RWPE2 (cell line): ENCODE results near the gene SGMS2.

ENCODE experiments used
- ATAC-seq: fragments of 200-7000 bp; cut with Tn5 transposase; 3 replicates; pipeline ENCODE4 v1.9.1; 2021; ENCODE audit warnings: low read depth
- DNase-seq: peaks from one replicate; pipeline ENCODE4 v3.0.0-alpha.2; 2020; ENCODE audit warnings: low spot score
- H3K27ac ChIP-seq: fragments of 450-650 bp; 2 replicates; pipeline ENCODE4 v1.5.1; 2017; ENCODE audit warnings: mild to moderate bottlenecking; ENCODE audit not compliant: poor library complexity, severe bottlenecking
- H3K27me3 ChIP-seq: fragments of 250-450 bp; sonication (Bioruptor Pico); 2 replicates; pipeline ENCODE4 v1.5.1; 2021; ENCODE audit warnings: mild to moderate bottlenecking, moderate library complexity; ENCODE audit not compliant: insufficient read depth, poor library complexity, severe bottlenecking
- H3K36me3 ChIP-seq: fragments of 250-450 bp; sonication (Bioruptor Pico); 2 replicates; pipeline ENCODE4 v1.5.1; 2020; ENCODE audit warnings: low read depth, mild to moderate bottlenecking, moderate library complexity
- H3K4me1 ChIP-seq: fragments of 250-450 bp; sonication (Bioruptor Pico); 2 replicates; pipeline ENCODE4 v1.5.1; 2021; ENCODE audit warnings: mild to moderate bottlenecking, moderate library complexity; ENCODE audit not compliant: insufficient read depth, poor library complexity, severe bottlenecking
- H3K4me3 ChIP-seq: fragments of 250-450 bp; sonication (Bioruptor Pico); 2 replicates; pipeline ENCODE4 v1.5.1; 2021; ENCODE audit warnings: mild to moderate bottlenecking, moderate library complexity; ENCODE audit not compliant: severe bottlenecking
- H3K9me3 ChIP-seq: fragments of 250-450 bp; sonication (Bioruptor Pico); 2 replicates; pipeline ENCODE4 v1.5.1; 2021; ENCODE audit warnings: mild to moderate bottlenecking, moderate library complexity; ENCODE audit not compliant: severe bottlenecking
- CTCF ChIP-seq: fragments of 450-650 bp; IDR thresholded peaks from one replicate; pipeline ENCODE4 v1.5.1; 2017; ENCODE audit warnings: mild to moderate bottlenecking, moderate library complexity; ENCODE audit not compliant: poor library complexity, severe bottlenecking

Gene SGMS2

GRCh38 chr4:107853444-107854355 is 29.0 kb downstream of the SGMS2 start:
- Histone ChIP-seq H3K4me3 (no peak overlapping the region), H3K27me3 (no peaks in the 10 kb centered on the region), H3K4me1 (peaks cover 36% of the 10 kb centered on the region), H3K27ac (peak overlapping the region; percentile 72), H3K36me3 (no peaks in the 10 kb centered on the region; the same call in 1 of the 2 replicates), H3K9me3 (no peaks in the 10 kb centered on the region)
- no peak for DNase-seq
- peak; percentile 74 for ATAC-seq
- TF ChIP-seq CTCF: no peak

- peaks cover 36% of the 10 kb centered on the region for H3K4me1 ChIP-seq
- peak overlapping the region; percentile 72 for H3K27ac ChIP-seq
- no peak for TF ChIP-seq CTCF
- ATAC-seq: peak; percentile 82
- no peaks in the 10 kb centered on the region for H3K9me3 ChIP-seq
- DNase-seq: no peak
- H3K4me3 ChIP-seq: no peak overlapping the region
- no peaks in the 10 kb centered on the region for H3K27me3 ChIP-seq
- H3K36me3 ChIP-seq: peaks cover 4% of the 10 kb centered on the region; the same call in 1 of the 2 replicates
Observed at GRCh38 chr4:107854356-107855022, 29.8 kb downstream of the SGMS2 start.

- Histone ChIP-seq H3K9me3 (no peaks in the 10 kb centered on the region), H3K36me3 (peaks cover 5% of the 10 kb centered on the region; the same call in 1 of the 2 replicates), H3K4me1 (peaks cover 36% of the 10 kb centered on the region), H3K4me3 (no peak overlapping the region), H3K27me3 (no peaks in the 10 kb centered on the region), H3K27ac (no peak overlapping the region)
- no peak for TF ChIP-seq CTCF
- ATAC-seq (no peak), DNase-seq (no peak)
Observed at GRCh38 chr4:107855723-107856122, 31.0 kb downstream of the SGMS2 start.

- Histone ChIP-seq H3K4me1 (peaks cover 38% of the 10 kb centered on the region), H3K36me3 (peaks cover 5% of the 10 kb centered on the region; the same call in 1 of the 2 replicates), H3K4me3 (no peak overlapping the region), H3K9me3 (no peaks in the 10 kb centered on the region), H3K27me3 (no peaks in the 10 kb centered on the region), H3K27ac (no peak overlapping the region)
- DNase-seq (no peak), ATAC-seq (no peak)
- no peak for TF ChIP-seq CTCF
Observed at GRCh38 chr4:107856901-107857300, 32.2 kb downstream of the SGMS2 start.
